ENCODE results near the gene ADORA1. TPM values are rescaled to one million over a fixed set of nuclear protein-coding genes. Genes with fewer than 3 reads are reported as not detected.

ADORA1 gene
- polyA plus RNA-seq, 3 donors = 0.13 to 1.1 TPM; not detected in 1

- Mint-ChIP-seq H3K27ac (peak overlapping the region; percentile 79 to 96 (median 89)), H3K27me3 (ENCODE audit: low read depth in 3 of 3) (peaks cover 2 to 6% (median 6%) of the 10 kb centered on the region in 3 donors), H3K4me3 (peak overlapping the region; percentile 67 to 91)
These were observed 75.1 kb downstream of the ADORA1 start for GRCh38 chr1:203202431-203203245.

GRCh38 chr1:203204756-203205155, 77.2 kb downstream of the ADORA1 start:
- no peak overlapping the region for H3K4me3 ChIP-seq (replicated peaks in 1 of 3; ENCODE audit: low read depth in 2 of 3, low read length in 3 of 3)
- no peak overlapping the region for H3K9ac ChIP-seq (ENCODE audit: insufficient read depth, low read length, poor library complexity, severe bottlenecking)
- H3K4me2 ChIP-seq (replicated peaks; ENCODE audit: extremely low read depth, low read length, poor library complexity, severe bottlenecking) = no peak overlapping the region
- intact Hi-C loops (cut with micrococcal nuclease) = no loop called here
- no peaks in the 10 kb centered on the region for H3K79me2 ChIP-seq (ENCODE audit: insufficient read depth, low read length)
- no peaks in the 10 kb centered on the region for H3K36me3 ChIP-seq (replicated peaks in 1 of 2; ENCODE audit: control insufficient read depth in 1 of 2, insufficient read depth in 2 of 2, low read length in 2 of 2)
- DNase-seq = no peak
- no peak overlapping the region for H2AFZ ChIP-seq (ENCODE audit: insufficient read depth, low read depth, low read length, poor library complexity, severe bottlenecking)
- TF ChIP-seq CTCF (IDR thresholded peaks at IDR 0.05) = no peak
- H3K9me3 ChIP-seq (replicated peaks in 1 of 2; ENCODE audit: control insufficient read depth in 1 of 2, insufficient read depth in 1 of 2, low read length in 2 of 2) = no peaks in the 10 kb centered on the region
- Mint-ChIP-seq H3K36me3 (peaks cover 0 to 7% of the 10 kb centered on the region in 2 donors), H3K27me3 (ENCODE audit: low read depth in 3 of 3) (peaks cover 3 to 8% (median 4%) of the 10 kb centered on the region in 3 donors), H3K27ac (no peak overlapping the region), H3K4me1 (peaks cover 56% of the 10 kb centered on the region), H3K9me3 (peaks cover 0 to 3% (median 0%) of the 10 kb centered on the region in 7 donors), H3K4me3 (no peak overlapping the region)
- no CpG with 5 or more reads among the region's 2 CpGs for WGBS (ENCODE audit: insufficient coverage)
- H4K20me1 ChIP-seq (ENCODE audit: insufficient read depth, low read length) = no peaks in the 10 kb centered on the region
- H3K27ac ChIP-seq (ENCODE audit: low read depth in 1 of 2, low read length in 2 of 2) = no peak overlapping the region
- no peaks in the 10 kb centered on the region for H3K27me3 ChIP-seq (ENCODE audit: control insufficient read depth in 2 of 2, insufficient read depth in 2 of 2, low read length in 2 of 2)
- H3K4me1 ChIP-seq (ENCODE audit: control insufficient read depth in 1 of 2, insufficient read depth in 2 of 2, low read length in 2 of 2) = peaks cover 45 to 48% of the 10 kb centered on the region in 2 donors

More at GRCh38 chr1:203202431-203203245, 75.1 kb downstream of the ADORA1 start:
- H3K9ac ChIP-seq (ENCODE audit: insufficient read depth, low read length, poor library complexity, severe bottlenecking) = peak overlapping the region; percentile 32
- 20% methylated on average over 12 of the region's 15 CpGs for WGBS (ENCODE audit: insufficient coverage)
- H3K9me3 Mint-ChIP-seq = peaks cover 0 to 3% (median 1%) of the 10 kb centered on the region in 7 donors
- peaks cover 67% of the 10 kb centered on the region for H3K4me1 Mint-ChIP-seq
- H3K27me3 ChIP-seq (ENCODE audit: control insufficient read depth in 2 of 2, insufficient read depth in 2 of 2, low read length in 2 of 2) = no peaks in the 10 kb centered on the region
- peak; percentile 64 to 85 (median 69) for DNase-seq
- peak overlapping the region; percentile 77 for H2AFZ ChIP-seq (ENCODE audit: insufficient read depth, low read depth, low read length, poor library complexity, severe bottlenecking)
- H3K4me3 ChIP-seq (replicated peaks in 1 of 3; ENCODE audit: low read depth in 2 of 3, low read length in 3 of 3) = peak overlapping the region in 1 of 3 experiments; percentile 57
- peaks cover 54 to 55% of the 10 kb centered on the region in 2 donors for H3K4me1 ChIP-seq (ENCODE audit: control insufficient read depth in 1 of 2, insufficient read depth in 2 of 2, low read length in 2 of 2)
- H3K9me3 ChIP-seq (replicated peaks in 1 of 2; ENCODE audit: control insufficient read depth in 1 of 2, insufficient read depth in 1 of 2, low read length in 2 of 2) = no peaks in the 10 kb centered on the region
- H3K27ac ChIP-seq (ENCODE audit: low read depth in 1 of 2, low read length in 2 of 2) = peak overlapping the region; percentile 52 to 70
- no peaks in the 10 kb centered on the region for H4K20me1 ChIP-seq (ENCODE audit: insufficient read depth, low read length)
- intact Hi-C loops (cut with micrococcal nuclease) = no loop called here
- no peak for TF ChIP-seq CTCF (IDR thresholded peaks at IDR 0.05)
- no peaks in the 10 kb centered on the region for H3K36me3 ChIP-seq (replicated peaks in 1 of 2; ENCODE audit: control insufficient read depth in 1 of 2, insufficient read depth in 2 of 2, low read length in 2 of 2)
- peaks cover 0 to 7% of the 10 kb centered on the region in 2 donors for H3K36me3 Mint-ChIP-seq
- no peaks in the 10 kb centered on the region for H3K79me2 ChIP-seq (ENCODE audit: insufficient read depth, low read length)
- H3K4me2 ChIP-seq (replicated peaks; ENCODE audit: extremely low read depth, low read length, poor library complexity, severe bottlenecking) = peak overlapping the region; percentile 74

All from CD14-positive monocyte (primary cell).